Activated CD8-positive, alpha-beta memory T cell treated with anti-CD3 and anti-CD28 coated beads for 1 hour (primary cell): ENCODE data around the gene TFAP2E.

ENCODE experiments used
- DNase-seq, 2 donors: peaks; one replicate each; pipeline ENCODE4 v3.0.0-alpha.2; 2020; ENCODE audit warnings: low read depth in 1 of 2; ENCODE audit errors: extremely low read depth in 1 of 2

TFAP2E gene

GRCh38 chr1:35556484-35557117, 16.5 kb upstream of the TFAP2E start:
- DNase-seq, result no peak

- no peak for DNase-seq
Measured at GRCh38 chr1:35557118-35557610, 15.9 kb upstream of the TFAP2E start, which contains the start of gene KIAA0319L. Gene KIAA0319L (minus strand): TSS chr1:35557403. CDS start chr1:35554491, 2,912 bp downstream.

- DNase-seq, result peak; percentile 85 to 91
Measured at GRCh38 chr1:35557611-35558373, 15.3 kb upstream of the TFAP2E start, which contains the start of gene NCDN. Gene NCDN (plus strand): TSS chr1:35557799. CDS start chr1:35558191, 392 bp downstream.

- no peak for DNase-seq
Measured at GRCh38 chr1:35558374-35559316, 14.5 kb upstream of the TFAP2E start.

GRCh38 chr1:35559317-35559944, 13.7 kb upstream of the TFAP2E start:
- DNase-seq, result no peak

- DNase-seq, result no peak
Measured at GRCh38 chr1:35560256-35561225, 12.6 kb upstream of the TFAP2E start.

GRCh38 chr1:35561297-35561971, 11.7 kb upstream of the TFAP2E start:
- DNase-seq, result no peak

GRCh38 chr1:35561972-35562680, 11.0 kb upstream of the TFAP2E start:
- DNase-seq, result no peak

GRCh38 chr1:35563166-35563565, 9.9 kb upstream of the TFAP2E start:
- DNase-seq, result no peak

- peak; percentile 53 to 64 for DNase-seq
Measured at GRCh38 chr1:35564037-35564883, 8.9 kb upstream of the TFAP2E start.

GRCh38 chr1:35564884-35565741, 8.0 kb upstream of the TFAP2E start:
- DNase-seq, result no peak

GRCh38 chr1:35565742-35566133, 7.4 kb upstream of the TFAP2E start:
- DNase-seq, result no peak

- DNase-seq, result no peak
Measured at GRCh38 chr1:35567947-35568558, 5.1 kb upstream of the TFAP2E start.

- peak in 1 of 2 donors; percentile 40 for DNase-seq
Measured at GRCh38 chr1:35568975-35569395, 4.1 kb upstream of the TFAP2E start.

GRCh38 chr1:35569936-35570335, 3.2 kb upstream of the TFAP2E start:
- DNase-seq, result no peak

GRCh38 chr1:35570589-35571137, 2.5 kb upstream of the TFAP2E start:
- DNase-seq, result no peak
